PFSK-1 (cell line): Measurements from ENCODE around the gene HOOK2.

Source experiments
- REST ChIP-seq, 2 experiments: IDR thresholded peaks; 2 replicates each; pipeline versions ENCODE4 v1.6.1 to v1.8.0; 2011 to 2012; ENCODE audit warnings: low read depth in 2 of 2, low read length in 2 of 2, control low read depth in 1 of 2, inconsistent platforms in 1 of 2, mild to moderate bottlenecking in 1 of 2, moderate library complexity in 1 of 2; ENCODE audit not compliant: insufficient read depth in 1 of 2
- SIN3A ChIP-seq: IDR thresholded peaks from 2 replicates; pipeline ENCODE4 v1.6.1; 2012; ENCODE audit warnings: mild to moderate bottlenecking, low read length, moderate library complexity, borderline replicate concordance; ENCODE audit not compliant: insufficient read depth
- TAF1 ChIP-seq: IDR thresholded peaks from 2 replicates; pipeline ENCODE4 v1.6.1; 2012; ENCODE audit warnings: low read length, control low read depth, borderline replicate concordance; ENCODE audit not compliant: insufficient read depth

- no peak; the same call in 1 of the 2 replicates for TF ChIP-seq TAF1
- no peak for TF ChIP-seq SIN3A
- no peak for TF ChIP-seq REST (IDR thresholded peaks at IDR 0.05; ENCODE audit: insufficient read depth in 1 of 2, low read depth in 2 of 2, low read length in 2 of 2)
Observed at GRCh38 chr19:12784871-12785430, 9.6 kb upstream of the HOOK2 start.
